Subcutaneous adipose tissue (tissue), 4 donors: ENCODE results near the gene LY6G5C. TPM values are rescaled to one million over a fixed set of nuclear protein-coding genes. Genes with fewer than 3 reads are reported as not detected.

ENCODE experiments used
- total RNA-seq, 4 donors: library from RNA; depleted of rRNA; stranded (reverse); fragments of >200 nt; gene quantifications; one replicate each; pipeline ENCODE4 v1.1.0, GENCODE V29; 2016
- TF ChIP-seq, protein P1 (sequence below): fragments of 450-650 bp; IDR thresholded peaks from one replicate; pipeline ENCODE4 v1.5.1; 2016; ENCODE audit warnings: low read depth, mild to moderate bottlenecking, control low read depth, antibody characterized with exemption, moderate library complexity

The LY6G5C gene
- total RNA-seq, 4 donors from 2014 or later = 1.4 to 1.5 TPM; not detected in 2

DNA sequence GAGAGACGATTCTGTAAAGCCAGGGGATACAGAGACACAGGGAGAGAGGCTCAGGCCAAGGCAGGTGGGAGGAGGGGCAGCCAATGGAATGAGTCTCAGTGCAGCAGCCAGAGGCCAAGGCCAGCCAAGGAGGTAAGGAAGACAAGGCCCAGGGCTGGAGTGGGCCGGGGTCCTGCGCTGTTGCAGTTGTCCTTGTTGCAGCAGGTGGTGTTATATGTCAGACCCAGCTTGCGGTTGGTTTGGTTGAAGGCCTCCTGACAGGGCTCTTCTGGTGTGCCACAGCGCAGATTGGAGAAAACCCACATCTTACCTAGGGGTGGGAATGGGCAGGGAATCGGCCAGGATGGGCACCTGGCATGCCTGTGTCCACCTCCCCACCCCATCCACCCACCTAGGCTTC, 38.1 kb upstream of the LY6G5C start:
- TF ChIP-seq, protein P1, sequence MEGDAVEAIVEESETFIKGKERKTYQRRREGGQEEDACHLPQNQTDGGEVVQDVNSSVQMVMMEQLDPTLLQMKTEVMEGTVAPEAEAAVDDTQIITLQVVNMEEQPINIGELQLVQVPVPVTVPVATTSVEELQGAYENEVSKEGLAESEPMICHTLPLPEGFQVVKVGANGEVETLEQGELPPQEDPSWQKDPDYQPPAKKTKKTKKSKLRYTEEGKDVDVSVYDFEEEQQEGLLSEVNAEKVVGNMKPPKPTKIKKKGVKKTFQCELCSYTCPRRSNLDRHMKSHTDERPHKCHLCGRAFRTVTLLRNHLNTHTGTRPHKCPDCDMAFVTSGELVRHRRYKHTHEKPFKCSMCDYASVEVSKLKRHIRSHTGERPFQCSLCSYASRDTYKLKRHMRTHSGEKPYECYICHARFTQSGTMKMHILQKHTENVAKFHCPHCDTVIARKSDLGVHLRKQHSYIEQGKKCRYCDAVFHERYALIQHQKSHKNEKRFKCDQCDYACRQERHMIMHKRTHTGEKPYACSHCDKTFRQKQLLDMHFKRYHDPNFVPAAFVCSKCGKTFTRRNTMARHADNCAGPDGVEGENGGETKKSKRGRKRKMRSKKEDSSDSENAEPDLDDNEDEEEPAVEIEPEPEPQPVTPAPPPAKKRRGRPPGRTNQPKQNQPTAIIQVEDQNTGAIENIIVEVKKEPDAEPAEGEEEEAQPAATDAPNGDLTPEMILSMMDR = no peak

DNA sequence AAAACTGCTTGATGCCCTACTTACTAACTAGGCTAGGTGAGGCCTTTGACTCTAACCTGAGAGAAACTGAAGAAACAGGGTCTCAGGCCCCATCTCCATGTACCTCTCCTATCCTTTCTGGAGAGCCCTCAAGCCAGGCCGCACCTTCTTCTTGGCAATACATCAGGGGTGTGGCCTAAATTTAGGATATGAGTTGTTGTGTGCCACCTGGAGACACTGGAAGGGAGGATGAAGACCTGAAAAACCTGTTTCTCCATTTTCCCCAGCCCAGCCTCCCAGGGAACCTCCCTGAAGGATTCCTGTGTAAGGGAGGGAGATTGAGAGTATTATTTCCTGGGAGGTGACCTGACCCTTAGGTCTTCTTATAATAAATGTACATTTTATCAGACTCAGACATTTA, 37.4 kb upstream of the LY6G5C start:
- TF ChIP-seq, protein P1 = no peak

DNA sequence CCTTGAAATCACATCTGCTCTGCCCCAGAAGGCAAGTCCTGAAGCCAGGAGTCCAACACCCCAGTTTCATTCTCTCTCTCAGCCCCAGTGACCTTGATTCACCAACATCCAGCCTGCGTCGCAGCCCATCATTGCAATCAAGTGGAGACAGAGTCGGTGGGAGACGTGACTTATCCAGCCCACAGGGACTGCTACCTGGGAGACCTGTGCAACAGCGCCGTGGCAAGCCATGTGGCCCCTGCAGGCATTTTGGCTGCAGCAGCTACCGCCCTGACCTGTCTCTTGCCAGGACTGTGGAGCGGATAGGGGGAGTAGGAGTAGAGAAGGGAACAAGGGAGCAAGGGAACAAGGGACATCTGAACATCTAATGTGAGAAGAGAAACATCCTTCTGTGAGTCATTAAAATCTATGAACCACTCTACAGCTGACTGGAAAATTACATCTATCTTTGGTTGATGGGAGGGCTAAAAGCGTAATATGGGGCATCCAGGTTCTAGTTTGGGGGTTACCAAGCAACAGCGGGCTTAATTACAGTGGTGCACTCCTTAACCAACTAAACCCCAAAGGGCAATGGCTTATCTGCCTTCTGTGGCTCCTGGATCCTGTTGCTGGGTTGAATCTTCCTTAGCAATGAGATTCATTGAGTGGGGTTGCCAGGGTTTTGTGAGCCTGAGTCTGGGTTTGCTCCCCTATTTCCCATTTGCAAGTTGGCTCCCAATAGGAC, 36.8 kb upstream of the LY6G5C start:
- TF ChIP-seq, protein P1 = no peak

DNA sequence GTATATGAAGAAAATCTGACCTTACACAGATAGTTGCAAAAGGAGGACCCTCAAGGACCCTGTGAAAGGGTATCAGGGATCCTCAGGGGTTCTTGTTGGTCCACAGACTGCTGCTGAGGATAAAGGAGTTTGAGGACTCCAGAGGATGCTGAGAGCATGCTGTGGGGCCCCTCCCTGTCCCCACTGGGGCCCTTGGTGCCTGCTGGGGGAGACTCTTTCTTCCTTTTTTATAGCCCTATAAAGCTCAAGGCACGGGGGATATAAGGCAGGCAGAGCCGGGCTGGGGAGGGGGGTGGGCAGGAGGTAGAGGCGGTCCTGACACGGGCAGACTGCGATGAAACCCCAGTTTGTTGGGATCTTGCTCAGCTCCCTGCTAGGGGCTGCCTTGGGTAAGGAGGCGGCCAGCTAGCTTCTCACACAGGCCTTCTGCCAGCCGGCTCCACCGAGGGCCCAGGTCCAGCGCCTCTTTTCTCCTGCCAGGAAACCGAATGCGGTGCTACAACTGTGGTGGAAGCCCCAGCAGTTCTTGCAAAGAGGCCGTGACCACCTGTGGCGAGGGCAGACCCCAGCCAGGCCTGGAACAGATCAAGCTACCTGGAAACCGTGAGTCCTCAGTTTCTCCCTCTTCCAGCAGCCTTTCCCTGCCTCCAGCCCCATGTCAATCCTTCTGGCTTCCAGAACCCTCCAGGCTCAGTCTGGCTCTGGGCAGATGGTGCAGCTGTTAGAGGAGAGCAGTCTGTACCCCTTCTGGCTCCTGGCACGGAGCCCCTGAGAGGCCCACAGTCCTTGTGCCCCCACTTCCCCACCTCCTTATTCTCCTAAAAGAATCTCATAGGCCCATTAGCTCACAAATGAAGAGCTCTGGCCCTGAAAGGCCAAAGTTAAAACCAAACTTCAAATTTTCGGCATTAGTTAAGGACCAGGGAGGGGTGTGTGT, 34.4 kb upstream of the LY6G5C start, which contains the start of gene LY6G6D:
TSS of gene LY6G6D (plus strand) at position 327 of the 937 bp plus-strand sequence. CDS start at position 335, 8 bp downstream.
- TF ChIP-seq, protein P1 = no peak

DNA sequence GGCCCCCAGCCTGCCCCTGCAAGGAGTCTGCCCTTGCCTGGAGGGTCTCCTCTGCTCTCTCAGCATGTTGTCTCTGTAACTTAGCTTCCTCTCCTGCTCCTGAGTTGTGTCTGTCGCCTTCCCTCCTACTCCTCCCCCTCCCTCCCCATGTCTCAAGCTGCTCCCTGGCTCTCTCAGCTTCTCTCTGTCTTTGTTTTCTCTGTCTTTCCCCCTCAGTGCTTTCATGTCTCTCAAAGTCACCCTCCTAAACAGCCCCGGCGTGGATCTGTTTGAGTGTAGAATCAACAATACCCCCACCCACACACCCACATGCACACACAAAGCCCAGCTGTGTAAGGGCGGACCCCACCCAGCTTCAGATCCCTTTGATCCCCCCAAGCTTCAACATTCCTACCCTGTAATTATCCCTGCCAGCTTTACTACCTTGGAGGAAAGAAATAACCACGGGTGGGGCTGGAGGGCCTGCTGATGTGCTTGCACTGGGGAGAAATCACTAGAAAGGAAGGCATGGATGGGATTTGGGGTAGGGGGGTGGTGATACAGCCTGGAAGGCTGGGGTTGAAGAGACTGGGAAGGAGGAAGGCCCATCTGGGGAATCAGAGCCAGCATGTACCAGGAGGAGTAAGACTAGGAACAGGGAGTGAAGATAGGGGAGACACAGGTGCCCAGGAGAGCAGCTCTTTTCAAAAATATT, 33.3 kb upstream of the LY6G5C start:
- TF ChIP-seq, protein P1 = no peak

DNA sequence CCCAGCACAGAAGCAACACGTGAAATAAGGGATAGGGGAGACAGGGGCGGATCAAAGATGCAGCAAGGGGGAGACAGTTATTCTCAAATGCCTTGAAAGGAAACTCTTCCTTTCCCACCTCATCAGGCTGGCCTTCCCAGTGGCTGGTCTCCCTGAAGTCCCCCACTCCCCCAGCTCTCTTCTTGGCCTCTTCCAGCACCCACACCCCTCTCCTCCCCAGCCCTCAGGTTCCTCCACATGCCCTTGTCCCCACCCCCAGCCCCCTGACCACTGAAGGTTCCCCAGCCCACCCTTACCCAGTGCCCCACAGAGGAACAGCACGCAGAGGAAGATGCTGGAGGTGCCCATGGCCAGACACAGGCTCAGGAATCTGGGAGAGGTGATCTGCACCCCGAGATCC, 32.6 kb upstream of the LY6G5C start:
- TF ChIP-seq, protein P1 = no peak
